GM19468 (cell line): ENCODE measurements around the gene MUC5AC.
"Not testable (repeated sequence)": the region's sequence is repeated elsewhere in the genome, so short reads cannot be mapped to it uniquely, and the experiment has no call there.

Experiments used
- ATAC-seq: cut with Tn5 transposase; IDR thresholded peaks from one replicate; pipeline ENCODE4 v1.9.1; 2021; ENCODE audit warnings: mild to moderate bottlenecking, moderate library complexity, moderate number of reproducible peaks; ENCODE audit not compliant: unreplicated experiment; ENCODE audit errors: extremely low read depth

Gene MUC5AC

GRCh38 chr11:1203505-1204271 is 45.9 kb downstream of the MUC5AC start:
- no peak for ATAC-seq

GRCh38 chr11:1204381-1205101 is 46.8 kb downstream of the MUC5AC start:
- no peak for ATAC-seq

DNA sequence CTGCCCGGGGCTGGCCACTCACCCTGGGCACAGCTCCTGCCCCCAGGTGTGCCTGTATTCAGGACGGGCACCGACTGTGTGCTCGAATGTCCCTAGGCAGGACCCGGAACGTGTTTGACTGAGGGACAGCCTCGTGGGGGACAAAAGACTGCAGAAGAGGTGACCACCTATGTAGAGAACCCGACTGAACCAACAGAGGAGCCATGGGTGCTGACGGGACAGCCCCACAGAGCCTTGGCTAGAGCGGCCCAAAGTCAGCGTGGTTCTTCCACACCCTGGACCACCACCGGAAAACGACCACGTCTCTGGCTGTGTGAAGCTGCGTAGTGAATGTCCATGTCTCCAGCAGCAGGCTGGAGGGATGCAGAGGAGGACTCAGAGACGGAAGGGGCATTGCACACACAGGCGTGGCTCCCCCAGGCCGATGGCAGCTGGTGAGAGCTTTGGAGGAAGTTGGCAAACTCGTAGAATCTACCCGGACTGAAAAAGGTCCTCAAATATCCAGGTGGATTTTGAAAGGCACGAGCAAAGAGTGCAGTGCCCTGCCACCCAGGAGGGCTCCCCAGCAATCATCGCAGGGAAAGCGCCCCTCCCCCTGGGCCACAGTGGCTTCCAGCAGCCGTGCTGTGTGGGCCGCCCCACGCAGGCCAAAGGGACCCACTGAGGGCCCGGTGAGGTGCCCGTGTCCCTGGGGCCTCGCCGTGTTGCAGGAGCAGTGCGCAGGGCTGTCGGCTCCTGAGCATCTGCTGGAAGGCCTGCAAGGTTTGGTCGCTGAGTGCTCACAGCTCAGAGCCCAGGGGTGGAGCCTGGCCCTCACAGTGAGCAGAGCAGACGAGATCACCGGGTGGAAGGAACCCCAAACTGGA is 47.6 kb downstream of the MUC5AC start:
- no peak for ATAC-seq

GRCh38 chr11:1205987-1206331 is 48.2 kb downstream of the MUC5AC start:
- no peak for ATAC-seq

- no peak for ATAC-seq
These were observed 48.9 kb downstream of the MUC5AC start for GRCh38 chr11:1206391-1207271.

DNA sequence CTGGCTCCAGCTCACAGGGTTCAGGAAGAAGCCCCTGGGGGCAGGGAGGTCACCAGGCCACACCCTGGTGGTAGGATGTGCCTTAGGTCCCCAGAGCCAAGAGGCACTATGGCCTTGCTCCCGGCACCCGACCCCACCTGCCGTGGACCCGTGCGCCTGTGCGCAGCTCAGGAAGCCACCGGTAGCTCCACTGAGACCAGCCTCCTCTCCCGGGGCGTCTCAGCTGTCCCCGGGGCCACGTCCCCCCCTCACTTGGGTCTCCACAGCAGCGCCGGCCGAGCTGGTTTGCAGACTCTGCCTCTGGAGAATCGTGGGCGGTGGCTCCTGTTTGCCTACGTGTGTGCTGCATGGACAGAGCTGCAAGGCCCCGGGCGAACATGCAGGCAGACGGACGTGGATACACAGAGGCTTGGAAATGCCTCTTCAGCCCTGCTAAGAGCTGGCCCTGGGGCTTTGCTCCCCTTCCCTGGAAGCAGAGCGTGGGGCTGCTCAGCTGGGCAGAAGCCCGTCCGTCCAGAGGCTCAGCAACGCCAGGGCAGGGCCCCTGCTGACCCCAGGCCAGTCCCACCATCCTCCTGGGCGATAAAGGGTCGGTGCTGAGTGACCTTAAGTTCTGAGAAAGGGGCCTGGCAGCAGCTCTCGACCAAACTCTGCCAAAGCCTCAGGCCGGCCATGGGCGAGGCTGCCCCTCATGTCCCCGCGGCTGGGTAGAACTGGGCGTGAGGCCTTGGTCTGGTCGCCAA is 49.8 kb downstream of the MUC5AC start:
- no peak for ATAC-seq

- ATAC-seq: no peak
These were observed 50.3 kb downstream of the MUC5AC start for GRCh38 chr11:1208144-1208393.

DNA sequence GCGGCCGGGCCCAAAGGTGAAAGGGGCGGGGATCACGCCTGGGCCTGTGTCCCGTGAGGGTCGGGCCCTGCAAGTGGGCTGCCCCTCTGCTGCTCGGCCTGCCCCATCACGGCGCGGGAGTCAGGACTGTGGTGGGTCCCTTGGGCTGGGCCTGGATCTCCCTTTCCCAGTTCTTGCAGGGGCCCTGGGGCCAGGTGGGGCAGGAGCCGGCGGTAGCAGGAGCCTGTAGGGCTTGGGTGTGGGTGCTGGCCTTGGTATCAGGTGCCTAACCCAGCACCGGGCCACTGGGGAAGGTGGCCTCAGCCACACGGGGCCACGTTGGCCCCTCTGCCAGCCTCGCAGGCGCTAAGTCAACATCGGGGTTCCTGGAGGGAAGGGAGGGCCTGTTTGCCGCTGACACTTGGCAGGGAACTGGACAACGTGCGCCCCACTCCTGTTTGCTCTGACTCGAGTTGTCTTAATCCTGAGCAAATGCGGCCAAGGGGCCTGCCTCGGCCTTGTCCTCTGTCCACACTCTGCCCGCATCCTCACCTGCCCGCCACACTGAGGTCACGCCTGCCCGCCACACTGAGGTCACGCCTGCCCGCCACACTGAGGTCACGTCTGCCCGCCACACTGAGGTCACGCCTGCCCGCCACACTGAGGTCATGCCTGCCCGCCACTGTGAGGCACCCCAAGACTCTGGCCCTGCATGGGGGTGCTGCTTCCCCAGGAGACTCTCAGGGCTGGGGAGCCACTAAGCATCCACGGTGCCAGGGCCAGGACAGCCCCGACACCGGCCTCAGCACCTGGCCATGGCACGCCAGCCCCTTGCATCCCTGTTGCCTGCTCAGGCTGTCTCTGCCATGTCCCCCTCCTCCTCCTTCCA is 50.9 kb downstream of the MUC5AC start:
- ATAC-seq: no peak

DNA sequence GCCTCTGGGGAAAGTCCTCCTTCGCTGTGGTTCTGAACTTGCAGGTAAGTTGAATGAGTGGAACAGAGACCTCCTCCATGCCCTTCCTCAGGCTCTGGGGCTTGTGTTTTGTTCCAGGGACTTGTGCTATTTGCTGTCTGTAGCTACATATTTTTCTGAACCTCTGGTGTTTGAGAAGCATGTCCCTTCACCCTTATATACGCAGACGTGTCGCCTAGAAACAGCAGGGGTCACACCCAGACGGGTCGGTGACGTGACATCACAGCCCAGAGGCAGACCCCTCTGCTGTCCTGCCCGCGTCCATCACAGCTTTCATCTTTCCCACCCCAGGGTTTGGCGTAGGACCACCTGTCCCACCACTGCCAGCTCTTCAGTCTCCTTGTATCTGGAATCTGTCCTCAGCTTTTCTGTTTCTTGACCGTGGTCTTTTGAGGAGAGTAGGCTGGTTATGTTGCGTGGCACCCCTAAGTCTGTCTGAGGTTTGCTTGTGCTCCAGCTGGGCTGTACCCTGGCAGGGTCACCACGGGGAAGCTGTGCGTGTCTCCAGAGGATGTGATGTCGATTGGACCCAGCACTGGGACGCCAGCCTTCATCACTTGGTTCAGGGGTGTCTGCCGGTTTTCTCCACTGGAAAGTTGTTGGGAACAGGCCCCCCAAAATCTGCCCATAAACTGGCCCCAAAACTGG is 51.8 kb downstream of the MUC5AC start:
- no peak for ATAC-seq

GRCh38 chr11:1211838-1212237 is 54.1 kb downstream of the MUC5AC start:
- no peak for ATAC-seq

DNA sequence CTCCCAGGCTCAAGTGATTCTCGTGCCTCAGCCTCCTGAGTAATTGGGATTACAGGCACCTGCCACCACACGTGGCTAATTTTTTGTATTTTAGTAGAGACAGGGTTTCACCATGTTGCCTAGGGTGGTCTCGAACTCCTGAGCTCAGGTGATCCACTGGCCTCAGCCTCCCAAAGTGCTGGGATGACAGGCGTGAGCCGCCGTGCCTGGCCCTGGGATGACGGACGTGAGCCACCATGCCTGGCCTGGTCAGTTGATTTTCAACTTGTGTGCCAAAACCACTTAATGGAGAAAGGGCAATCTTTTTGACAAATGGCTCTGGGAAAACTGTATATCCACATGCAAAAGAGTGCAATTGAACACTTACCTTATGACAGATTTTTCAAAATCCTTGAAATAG is 58.1 kb downstream of the MUC5AC start:
- ATAC-seq: not testable (repeated sequence)

- no peak for ATAC-seq
These were observed 59.4 kb downstream of the MUC5AC start for GRCh38 chr11:1217151-1217550.

- ATAC-seq: no peak
These were observed 60.6 kb downstream of the MUC5AC start for GRCh38 chr11:1218256-1218787.

DNA sequence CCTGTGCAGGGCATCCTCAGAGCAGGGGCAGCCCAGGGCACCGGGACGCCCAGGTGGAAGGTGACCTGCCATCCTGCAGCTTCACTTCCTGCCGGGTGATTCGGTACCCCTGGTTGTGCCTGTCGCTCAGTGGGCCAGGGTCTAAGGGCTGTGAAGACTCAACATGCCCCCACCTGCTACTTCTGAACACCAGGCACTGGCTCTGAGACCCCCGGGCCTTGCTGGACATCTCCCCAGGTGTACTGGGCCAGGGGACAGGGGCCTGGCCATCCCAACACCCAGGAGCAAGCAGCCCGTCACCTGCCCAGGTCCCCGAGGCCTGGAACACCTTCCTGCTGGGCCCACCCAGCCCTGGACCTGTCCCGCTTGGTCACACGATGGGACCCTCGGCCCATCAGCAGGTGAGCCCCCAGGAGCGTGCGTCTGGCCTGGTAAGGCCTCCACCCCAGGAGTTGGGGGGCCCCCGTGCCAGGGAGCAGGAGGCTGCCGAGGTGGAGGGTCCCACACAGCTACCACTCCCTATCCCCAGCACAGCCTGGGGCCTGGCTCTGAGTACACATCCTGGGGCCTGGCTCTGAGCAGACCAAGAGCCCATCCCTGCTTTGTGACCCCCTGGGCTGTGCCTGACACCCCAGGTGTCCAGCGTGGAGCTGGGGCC is 61.2 kb downstream of the MUC5AC start:
- ATAC-seq: no peak

GRCh38 chr11:1219446-1219833 is 61.7 kb downstream of the MUC5AC start:
- ATAC-seq: no peak

GRCh38 chr11:1219834-1220815 is 62.4 kb downstream of the MUC5AC start:
- no peak for ATAC-seq
